Activated naive CD8-positive, alpha-beta T cell treated with anti-CD3 and anti-CD28 coated beads, Interleukin-2, amount 50 U/mL, for 16 hours (primary cell): ENCODE data around the gene KCNG4.
"Not testable (repeated sequence)": the region's sequence is repeated elsewhere in the genome, so short reads cannot be mapped to it uniquely, and the experiment has no call there.

ENCODE experiments used
- DNase-seq: peaks from one replicate; pipeline ENCODE4 v3.0.0-alpha.2; 2020; ENCODE audit warnings: low read depth, low spot score

Gene KCNG4

DNA sequence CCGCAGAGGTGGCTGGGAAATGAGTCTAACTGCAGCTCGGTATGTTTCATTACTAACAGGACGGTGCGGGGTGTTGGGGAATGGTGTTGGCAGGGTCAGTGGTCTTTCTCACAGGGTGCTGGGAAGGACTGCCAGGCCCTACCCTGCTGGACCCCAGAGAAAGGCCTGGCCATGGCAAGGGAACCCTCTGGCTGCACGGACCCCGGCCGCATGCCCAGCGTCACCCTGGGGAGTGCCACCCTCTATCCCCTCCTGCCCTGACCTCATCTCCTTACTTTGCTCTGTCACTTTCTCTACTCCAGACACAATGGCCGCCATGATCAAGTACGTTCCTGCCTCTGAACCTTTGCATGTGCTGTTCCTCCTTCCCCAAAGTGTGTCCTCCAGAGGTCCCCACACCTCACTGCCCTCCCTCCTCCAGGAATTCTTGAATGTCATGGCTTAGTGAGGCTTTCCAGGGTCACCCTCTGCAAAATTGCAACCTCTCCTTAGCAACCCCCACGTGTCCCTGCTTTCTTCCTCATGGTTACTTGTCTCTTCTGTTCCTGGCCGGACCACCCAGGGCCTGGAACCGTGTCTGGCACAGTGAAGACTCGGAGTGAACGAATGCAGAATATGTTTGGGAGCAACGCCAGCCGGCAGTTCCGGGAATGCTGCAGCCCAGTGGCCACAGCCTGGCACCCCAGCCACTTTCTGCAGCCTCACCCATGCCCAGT lies 33.7 kb downstream of the KCNG4 start:
- DNase-seq: no peak

DNA sequence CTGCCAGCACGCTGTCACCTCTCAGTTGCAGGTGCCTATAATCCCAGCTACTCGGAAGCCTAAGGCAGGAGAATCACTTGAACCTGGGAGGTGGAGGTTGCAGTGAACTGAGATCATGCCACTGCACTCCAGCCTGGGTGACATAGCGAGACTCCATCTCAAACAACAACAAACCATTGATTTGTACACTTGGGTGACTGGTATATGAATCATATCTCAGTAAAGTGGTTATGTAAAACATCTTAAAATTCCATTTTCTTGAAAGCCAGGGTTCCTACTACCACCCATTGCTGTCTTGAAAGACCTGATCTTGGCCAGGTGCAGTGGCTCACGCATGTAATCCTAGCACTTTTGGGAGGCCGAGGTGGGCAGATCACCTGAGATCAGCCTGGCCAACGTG lies 34.7 kb downstream of the KCNG4 start:
- DNase-seq: not testable (repeated sequence)

DNA sequence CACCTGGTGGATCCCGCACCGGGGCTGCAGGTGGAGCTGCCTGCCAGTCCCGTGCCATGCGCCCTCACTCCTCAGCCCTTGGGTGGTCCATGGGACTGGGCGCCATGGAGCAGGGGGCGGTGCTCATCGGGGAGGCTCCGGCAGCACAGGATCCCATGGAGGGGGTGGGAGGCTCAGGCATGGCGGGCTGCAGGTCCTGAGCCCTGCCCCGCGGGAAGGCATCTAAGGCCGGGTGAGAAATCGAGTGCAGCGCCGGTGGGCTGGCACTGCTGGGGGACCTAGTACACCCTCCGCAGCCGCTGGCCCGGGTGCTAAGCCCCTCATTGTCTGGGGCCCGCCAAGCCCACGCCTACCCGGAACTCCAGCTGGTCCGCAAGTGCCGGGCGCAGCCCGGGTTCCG lies 35.3 kb downstream of the KCNG4 start:
- not testable (repeated sequence) for DNase-seq

DNA sequence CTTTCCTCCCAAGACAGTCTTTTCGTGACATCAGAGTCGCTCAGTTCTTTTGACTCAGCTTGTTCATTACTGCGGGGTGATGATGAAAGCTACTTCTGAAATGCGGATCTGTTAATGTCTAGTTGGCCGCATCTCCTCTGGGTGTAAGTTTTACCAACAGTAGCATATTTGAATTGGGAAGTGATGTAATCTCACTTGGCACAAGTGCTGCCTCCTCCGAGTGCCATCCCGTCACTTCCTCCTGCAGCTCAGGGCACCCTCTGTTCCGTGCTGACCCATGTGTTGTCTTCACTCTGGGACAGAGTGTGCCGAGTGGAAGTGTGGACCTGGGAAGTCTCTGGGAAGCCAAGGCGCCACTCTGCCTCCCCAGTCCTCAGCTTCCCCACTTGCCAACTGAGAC lies 40.0 kb downstream of the KCNG4 start:
- DNase-seq: no peak

DNA sequence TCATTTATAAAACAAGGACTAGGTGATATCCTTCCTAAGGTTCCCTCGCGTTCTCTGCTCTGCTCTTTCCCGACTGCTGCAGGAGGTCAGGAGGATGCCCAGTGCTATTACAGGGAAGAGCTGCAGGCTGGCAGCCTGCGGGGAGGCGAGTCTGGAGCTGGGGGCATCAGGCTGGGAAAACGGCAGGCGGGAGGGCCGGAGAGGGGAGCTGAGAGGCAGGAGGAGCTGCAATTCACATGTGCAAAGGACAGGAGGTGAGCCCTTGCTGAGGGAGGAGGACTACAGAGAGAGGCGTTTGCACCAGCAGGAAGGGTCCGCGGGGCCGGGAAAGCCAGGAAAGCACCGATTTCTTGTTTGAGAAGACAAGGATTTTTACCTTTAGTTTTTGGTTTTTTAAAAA lies 40.7 kb downstream of the KCNG4 start:
- DNase-seq: no peak

DNA sequence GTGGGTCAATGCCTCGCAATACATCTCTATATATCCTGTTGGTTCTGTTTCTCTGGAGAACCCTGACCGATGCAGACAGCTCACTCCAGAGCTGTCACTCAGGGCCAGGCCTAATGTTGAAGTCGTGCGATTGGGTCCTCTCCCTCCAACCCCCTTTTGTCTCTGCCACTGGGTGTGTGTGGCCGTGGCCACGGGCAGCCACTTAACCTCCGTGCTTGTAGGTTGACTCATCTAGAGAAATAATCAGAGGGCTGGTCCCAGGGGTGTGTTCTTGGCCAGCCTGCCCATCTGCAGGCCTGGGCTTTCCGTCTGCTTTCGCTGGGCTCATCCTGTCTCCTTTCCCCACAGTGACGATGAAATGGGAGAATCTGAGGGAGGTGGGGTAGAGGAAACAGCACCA lies 41.4 kb downstream of the KCNG4 start:
- DNase-seq: no peak

DNA sequence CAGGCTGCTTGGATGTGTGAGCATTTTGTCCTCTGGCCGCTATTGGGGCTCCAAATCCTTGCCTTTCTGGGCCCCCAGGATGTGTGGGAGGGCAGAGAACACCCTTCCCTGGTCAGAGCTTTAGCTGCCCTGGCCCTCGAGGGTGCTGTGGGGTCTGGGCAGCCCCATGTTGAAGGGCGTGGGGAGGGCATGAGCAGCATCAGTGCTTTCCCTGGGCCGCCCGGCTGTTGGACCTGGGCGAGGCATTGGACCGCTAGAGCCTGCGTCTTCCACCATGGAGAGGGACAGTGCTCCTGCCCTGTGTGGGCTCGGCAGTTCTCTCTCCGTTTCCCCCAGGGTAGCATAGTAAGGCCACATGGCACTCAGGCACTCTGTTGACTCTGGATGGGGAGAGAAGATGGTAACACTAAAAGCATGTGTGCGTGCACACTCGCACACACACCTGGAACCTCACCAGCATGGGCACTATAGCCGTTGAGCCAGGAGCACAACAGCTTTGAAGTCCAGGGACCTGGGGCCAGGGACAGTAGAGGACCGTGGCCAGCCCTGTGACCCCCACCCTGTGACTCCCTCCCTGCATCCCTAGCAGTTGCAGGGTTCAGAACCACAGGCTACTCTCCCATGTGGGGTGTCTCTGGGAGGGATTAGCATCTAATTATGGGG lies 42.2 kb downstream of the KCNG4 start:
- DNase-seq: no peak

DNA sequence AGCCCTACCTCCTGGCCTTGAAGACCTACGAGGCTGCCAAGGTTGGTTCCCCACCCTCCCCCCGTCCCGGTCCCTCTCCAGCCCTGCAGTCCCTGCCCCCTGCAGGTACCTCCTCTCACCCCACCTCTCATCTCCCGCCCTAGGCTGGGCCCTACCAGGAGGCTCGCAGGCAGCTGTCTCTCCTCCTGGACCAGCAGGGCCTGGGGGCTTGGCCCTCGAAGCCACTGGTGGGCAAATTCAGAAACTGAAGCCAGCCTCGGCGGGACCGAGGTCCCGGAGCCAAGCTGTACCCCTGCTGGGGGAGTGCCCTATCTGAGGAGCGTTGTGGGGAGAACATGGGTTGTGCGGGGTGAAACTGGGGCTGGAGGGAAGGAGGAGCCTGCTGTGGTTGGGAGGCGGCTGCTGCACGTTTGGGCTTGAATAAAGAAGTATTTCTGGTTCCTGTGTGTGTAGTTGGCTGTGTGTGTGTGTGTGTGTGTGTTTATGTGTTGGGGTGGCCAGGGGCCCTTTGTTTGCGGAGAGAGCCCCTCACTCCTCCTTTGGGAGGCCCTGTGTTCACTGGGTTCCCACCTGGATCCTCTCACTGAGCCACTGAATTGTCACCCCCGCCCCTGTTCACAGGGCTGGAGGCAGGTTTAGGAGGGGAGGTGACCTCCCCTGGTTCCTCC lies 43.0 kb downstream of the KCNG4 start:
- DNase-seq: no peak

DNA sequence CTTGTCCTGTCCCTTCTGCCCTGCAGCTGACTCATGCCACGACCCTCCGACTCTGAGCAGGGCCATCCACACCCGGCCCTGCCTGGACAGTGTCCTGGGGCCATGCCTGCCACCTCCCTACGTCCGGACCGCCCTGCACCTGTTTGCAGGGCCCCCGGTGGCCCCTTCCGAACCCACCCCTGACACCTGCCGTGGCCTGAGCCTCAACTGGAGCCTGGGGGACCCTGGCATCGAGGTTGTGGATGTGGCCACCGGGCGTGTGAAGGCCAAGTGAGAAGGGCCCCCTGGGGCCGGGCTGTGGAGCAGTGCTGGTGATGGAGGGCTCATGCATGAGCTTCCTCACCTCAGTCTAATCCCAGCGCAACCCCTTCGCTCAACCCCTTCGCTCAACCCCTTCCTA lies 43.7 kb downstream of the KCNG4 start:
- DNase-seq: no peak

DNA sequence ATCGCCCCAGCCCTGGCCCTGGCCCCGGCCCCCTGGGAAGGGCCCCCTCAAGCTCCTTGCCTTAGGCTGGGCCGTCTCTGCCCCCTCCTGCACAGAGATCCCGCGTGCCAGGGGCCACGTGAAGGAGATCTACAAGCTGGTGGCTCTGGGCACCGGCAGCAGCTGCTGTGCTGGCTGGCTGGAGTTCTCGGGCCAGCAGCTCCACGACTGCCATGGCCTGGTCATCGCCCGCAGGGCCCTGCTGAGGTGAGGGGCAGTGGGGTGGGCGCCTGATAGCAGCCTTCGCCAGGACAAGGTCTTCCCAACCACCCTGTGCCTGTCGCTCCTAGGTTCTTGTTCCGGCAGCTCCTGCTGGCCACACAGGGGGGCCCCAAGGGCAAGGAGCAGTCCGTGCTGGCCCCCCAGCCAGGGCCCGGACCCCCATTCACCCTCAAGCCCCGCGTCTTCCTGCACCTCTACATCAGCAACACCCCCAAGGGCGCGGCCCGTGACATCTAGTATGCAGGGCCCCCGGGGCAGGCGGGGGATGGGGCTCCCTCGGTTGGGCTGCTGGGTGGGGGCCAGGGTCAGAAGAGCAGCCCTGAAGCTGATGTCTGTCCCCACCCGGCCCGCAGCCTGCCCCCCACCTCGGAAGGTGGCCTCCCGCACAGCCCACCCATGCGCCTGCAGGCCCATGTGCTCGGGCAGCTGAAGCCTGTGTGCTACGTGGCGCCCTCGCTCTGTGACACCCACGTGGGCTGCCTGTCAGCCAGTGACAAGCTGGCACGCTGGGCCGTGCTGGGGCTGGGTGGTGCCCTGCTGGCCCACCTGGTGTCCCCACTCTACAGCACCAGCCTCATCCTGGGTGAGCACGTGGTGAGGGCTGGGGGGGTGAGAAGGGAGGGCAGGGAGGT lies 44.4 kb downstream of the KCNG4 start:
- DNase-seq: no peak

DNA sequence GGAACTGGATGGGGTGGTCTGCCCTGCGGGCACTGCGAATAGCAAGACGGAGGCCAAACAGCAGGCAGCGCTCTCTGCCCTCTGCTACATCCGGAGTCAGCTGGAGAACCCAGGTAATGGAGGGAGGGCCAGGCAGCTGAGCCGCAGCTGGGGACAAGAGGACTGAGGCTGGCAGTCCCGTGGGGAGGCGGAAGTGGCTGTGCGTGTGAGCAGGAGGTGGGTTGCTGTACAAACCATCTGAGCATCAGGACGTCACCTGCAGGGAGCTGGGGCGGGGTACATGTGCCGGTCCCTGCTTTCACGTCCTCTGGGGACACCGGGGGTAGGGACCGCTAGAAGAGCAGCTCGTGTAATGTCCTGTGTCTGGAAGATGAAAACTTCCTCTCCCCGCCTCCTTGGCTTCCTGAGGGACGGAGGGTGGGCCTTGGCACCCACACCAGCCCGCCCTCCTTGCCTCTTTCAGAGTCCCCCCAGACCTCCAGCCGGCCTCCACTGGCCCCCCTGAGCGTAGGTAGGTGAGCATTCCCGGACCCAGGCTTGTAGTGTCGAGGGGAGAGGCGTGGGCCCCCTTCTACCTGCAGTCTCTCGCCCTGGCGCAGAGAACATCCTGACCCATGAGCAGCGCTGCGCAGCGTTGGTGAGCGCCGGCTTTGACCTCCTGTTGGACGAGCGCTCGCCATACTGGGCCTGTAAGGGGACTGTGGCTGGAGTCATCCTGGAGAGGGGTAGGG lies 45.2 kb downstream of the KCNG4 start:
- no peak for DNase-seq

DNA sequence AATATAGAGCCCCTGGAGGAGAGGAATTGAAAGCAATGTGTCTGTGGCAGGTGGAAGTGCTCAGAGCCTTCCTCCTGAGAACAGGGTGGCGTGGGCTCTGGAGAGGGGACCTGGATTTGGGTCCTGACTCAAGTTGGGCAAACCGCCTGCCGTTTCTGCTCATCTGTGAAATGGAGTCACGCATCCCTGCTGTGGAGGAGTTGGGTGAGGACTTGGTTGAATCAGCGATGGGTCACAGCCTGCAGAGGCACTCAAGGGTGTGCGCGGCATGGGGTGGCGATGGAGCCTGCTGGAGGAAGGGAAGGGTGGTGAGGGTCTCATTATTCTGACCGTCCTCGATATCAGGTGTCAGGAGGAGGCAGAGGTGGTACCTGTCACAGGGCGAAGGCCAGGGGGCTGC lies 45.8 kb downstream of the KCNG4 start:
- no peak for DNase-seq

DNA sequence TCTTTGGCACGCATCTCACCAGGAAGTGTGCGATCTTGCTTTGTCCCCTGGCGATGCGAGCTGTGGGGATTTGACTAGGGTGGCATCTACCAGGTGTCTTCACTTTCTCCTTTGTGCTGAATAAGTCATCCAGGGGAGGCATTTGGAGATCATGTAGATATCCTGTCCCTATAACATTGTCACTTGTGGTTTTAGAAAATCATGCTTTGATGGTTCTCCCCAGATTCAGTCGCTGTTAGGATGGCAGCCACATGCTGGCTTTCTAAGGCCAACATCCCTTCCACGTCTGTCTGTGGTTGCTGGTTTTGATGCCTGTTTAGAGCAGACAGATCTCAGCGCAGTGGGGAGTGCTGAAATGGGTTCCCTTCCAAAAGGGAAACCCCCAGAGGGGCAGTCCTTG lies 46.3 kb downstream of the KCNG4 start:
- DNase-seq: no peak

DNA sequence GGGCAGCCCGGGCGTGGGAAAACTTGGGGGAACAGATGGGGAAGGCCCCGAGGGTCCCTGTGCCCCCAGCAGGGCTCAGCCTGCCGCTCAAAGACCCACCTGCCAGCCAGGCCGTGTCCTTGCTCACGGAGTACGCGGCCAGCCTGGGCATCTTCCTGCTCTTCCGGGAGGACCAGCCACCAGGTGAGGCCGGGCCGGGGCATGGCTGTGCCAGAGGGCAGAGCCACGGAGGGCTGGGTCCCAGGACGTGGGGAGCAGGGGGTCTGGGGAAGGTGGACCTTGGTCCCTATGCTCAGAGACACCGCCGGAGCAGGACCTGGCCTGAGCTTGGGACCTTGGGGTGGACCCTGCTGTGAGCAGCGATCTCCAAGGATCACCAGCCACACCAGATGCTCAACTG lies 48.3 kb downstream of the KCNG4 start:
- no peak for DNase-seq

DNA sequence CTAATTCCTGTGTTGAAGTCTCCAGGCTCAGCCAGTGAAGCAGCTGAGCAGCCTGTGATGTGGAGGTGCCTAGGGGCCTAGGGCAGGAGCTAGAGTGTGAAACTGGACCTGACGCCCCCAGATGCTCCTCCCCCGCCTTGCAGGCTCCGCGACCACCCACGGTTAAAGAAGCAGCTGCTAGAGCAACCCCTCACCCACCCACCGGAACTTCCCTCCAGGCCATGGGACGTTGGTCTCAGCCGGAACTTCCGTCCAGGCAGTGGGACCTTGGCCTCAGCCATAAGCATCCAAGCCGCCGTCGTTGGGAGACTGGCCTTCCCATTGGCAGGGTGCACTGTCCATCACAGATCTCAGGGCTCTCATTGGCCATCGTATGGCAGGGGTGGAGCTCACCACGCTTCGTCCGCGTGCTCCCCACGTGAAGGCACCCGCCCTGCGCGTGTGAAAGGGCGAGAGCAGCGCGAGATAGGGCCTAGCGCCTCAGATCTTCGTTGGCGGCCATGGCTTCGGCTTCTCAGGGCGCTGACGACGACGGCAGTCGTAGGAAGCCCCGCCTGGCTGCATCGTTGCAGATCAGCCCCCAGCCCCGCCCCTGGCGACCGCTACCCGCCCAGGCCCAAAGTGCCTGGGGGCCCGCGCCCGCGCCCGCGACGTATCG lies 49.0 kb downstream of the KCNG4 start, which contains the start of gene ADAD2:
TSS of gene ADAD2 (plus strand) at position 427 of the 658 bp plus-strand sequence. CDS start at position 501, 74 bp downstream.
- no peak for DNase-seq

DNA sequence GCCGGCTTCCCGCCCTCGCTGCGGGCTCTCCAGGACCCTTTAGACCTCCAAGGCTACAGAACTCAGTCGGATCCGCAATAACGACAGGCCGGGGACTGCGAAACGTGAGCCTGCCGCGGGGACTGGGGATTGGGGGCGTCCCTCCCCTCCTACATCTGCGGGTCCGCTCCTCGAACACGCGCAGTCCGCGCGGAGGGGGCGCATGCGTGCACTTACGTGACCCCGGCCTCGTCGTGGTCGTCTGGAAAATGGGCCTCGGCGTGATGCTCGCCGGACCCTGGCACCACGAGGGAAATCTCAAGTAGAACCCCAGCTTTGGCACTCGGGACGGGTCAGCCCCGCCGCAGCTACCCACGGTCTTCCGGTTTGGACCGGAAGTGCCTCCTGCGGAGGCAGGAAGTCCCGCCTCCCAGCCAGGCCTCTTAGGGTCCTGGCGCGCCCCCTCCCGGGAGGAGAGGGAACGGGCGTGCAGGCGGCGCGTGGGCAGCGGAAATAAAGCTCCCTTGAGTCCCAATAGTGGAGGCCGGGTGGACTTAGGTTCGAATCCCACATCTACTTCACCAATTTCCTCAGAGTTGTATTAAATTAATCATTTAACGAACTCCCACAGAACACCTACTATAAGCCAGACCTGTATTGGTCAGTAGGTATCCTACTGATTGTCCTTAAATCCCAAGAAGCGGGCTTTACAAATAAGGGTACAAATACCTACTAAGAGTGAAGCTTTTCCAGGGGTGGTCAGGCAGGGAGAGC lies 53.0 kb downstream of the KCNG4 start, which contains the start of gene TAF1C:
TSS of gene TAF1C (minus strand) at position 373 of the 753 bp plus-strand sequence. CDS start 2,069 bp downstream, outside the sequence.
- DNase-seq: peak; percentile 79

DNA sequence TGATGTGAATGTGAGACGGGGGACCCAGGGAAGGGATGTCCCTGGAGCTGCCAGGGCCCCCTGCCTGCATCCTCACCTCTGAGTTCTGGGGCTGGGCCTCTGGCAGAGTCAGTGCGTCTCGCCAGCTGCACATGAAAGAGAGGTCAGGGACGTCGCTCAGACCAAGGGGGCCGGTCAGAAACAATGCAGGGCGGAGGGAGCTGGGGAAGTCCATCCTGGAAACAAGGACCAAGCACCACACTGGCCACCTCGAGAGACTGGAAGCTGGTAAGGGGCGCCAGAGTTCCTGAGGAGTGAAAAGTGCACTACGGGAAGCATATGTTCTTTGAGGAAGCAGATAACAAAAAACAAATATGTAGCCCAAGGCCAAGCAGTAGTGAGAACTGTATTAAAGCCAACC lies 55.0 kb downstream of the KCNG4 start:
- no peak for DNase-seq

DNA sequence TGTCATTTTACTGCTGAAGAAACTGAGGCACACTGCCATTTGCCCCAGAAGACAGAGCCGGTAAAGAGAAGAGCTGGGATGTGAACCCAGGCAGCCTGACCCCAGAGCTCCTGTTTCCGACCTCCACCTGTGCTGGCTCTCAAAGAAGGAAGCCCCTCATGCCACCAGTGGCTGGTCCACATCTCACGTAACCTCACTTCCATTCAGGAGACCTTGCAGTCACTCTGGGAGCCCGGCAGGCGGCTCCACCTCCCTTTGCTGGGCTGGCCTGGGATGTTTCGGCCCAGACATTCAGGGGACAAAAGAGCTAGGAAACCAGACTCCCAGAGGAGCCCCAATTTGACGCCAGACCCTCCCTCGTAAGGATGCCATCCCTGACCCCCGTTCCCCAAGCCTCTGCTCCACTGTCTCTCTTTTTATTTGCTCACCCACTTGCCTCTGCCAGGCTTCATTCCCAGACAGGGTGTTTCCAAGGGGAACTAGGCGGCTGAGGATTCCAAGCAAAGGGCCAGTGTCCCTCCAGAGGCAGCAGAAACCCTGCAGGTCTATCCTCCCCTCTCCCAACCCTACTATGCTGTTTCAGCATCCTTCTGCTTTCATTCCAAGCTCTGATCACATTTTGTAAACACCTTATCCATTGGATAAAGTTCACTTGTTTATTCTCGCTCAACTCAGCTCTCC lies 55.8 kb downstream of the KCNG4 start:
- DNase-seq: no peak

DNA sequence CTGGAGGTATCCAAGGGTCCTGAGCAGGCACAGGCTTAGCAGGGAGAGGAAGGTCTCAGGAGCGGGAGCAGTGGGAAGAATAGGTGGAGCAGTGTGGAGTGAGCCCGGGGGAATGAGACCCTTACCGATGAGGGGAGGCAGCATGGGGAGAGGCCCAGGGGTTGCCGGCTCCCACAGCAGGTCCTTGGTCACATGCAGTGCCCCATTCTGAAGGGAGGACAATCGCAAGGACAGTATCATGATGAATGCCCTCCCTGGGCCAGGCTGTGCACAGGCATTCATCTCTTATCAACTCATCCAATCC lies 56.3 kb downstream of the KCNG4 start:
- no peak for DNase-seq
